Body of pancreas (tissue), 4 donors: ENCODE measurements around the gene CPNE9.

Source experiments
- POLR2A ChIP-seq, 3 donors: fragments of 450-650 bp; IDR thresholded peaks; one replicate each; pipeline ENCODE4 v1.6.1; 2016; ENCODE audit warnings: antibody characterized with exemption in 3 of 3, mild to moderate bottlenecking in 2 of 3
- TF ChIP-seq, protein P1 (sequence below), 7 experiments: fragments of 450-650 bp in 4 of 7; fragments of 200-600 bp in 3 of 7; sonication (generic) in 3 of 7; IDR thresholded peaks; one replicate each; pipeline ENCODE4 v1.5.1; 2016 to 2019; ENCODE audit warnings: antibody characterized with exemption in 7 of 7

GRCh38 chr3:9725775-9726515 is 22.3 kb downstream of the CPNE9 start:
- TF ChIP-seq, protein P1, sequence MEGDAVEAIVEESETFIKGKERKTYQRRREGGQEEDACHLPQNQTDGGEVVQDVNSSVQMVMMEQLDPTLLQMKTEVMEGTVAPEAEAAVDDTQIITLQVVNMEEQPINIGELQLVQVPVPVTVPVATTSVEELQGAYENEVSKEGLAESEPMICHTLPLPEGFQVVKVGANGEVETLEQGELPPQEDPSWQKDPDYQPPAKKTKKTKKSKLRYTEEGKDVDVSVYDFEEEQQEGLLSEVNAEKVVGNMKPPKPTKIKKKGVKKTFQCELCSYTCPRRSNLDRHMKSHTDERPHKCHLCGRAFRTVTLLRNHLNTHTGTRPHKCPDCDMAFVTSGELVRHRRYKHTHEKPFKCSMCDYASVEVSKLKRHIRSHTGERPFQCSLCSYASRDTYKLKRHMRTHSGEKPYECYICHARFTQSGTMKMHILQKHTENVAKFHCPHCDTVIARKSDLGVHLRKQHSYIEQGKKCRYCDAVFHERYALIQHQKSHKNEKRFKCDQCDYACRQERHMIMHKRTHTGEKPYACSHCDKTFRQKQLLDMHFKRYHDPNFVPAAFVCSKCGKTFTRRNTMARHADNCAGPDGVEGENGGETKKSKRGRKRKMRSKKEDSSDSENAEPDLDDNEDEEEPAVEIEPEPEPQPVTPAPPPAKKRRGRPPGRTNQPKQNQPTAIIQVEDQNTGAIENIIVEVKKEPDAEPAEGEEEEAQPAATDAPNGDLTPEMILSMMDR (IDR thresholded peaks at IDR 0.05) = no peak
- no peak for TF ChIP-seq POLR2A (IDR thresholded peaks at IDR 0.05)
